Fibroblast of villous mesenchyme (primary cell): Measurements from ENCODE around the gene STRN3. TPM values are rescaled to one million over a fixed set of nuclear protein-coding genes. Genes with fewer than 3 reads are reported as not detected.
"Not testable (repeated sequence)": the region's sequence is repeated elsewhere in the genome, so short reads cannot be mapped to it uniquely, and the experiment has no call there.

Experiments used
- DNase-seq: peaks from one replicate; pipeline ENCODE4 v3.0.0-alpha.2; 2010; ENCODE audit warnings: low read depth
- H3K4me3 ChIP-seq: 2 replicates; pipeline ENCODE4 v1.5.1; 2011; ENCODE audit warnings: low read depth, mild to moderate bottlenecking, low read length
- CTCF ChIP-seq: IDR thresholded peaks from 2 replicates; pipeline ENCODE4 v1.5.1; 2012; ENCODE audit warnings: low read depth, mild to moderate bottlenecking, low read length; ENCODE audit not compliant: insufficient read depth
- total RNA-seq: library from RNA; depleted of rRNA; stranded (reverse); fragments of >200 nt; gene quantifications from 2 replicates; pipeline ENCODE4 v1.2.3, GENCODE V29; 2012

Gene STRN3
- total RNA-seq, 1 donor: 83.3 TPM

- no peak for DNase-seq
- H3K4me3 ChIP-seq: no peak overlapping the region
- TF ChIP-seq CTCF: no peak
Observed at GRCh38 chr14:31013841-31014240, 12.3 kb downstream of the STRN3 start.

GRCh38 chr14:31010935-31011334 is 15.2 kb downstream of the STRN3 start:
- no peak for TF ChIP-seq CTCF

GRCh38 chr14:31009836-31010574 is 16.2 kb downstream of the STRN3 start:
- H3K4me3 ChIP-seq: no peak overlapping the region
- no peak for TF ChIP-seq CTCF
- DNase-seq: no peak

More at GRCh38 chr14:31010935-31011334, 15.2 kb downstream of the STRN3 start:
- H3K4me3 ChIP-seq: no peak overlapping the region
- DNase-seq: no peak

GRCh38 chr14:31006703-31007102 is 19.5 kb downstream of the STRN3 start:
- no peak for DNase-seq
- H3K4me3 ChIP-seq: no peak overlapping the region
- no peak for TF ChIP-seq CTCF

GRCh38 chr14:31004007-31004406 is 22.2 kb downstream of the STRN3 start:
- not testable (repeated sequence) for H3K4me3 ChIP-seq, DNase-seq

GRCh38 chr14:31003284-31003683 is 22.9 kb downstream of the STRN3 start:
- DNase-seq: no peak
- no peak for TF ChIP-seq CTCF
- no peak overlapping the region for H3K4me3 ChIP-seq

- H3K4me3 ChIP-seq: no peak overlapping the region
- no peak for TF ChIP-seq CTCF
- DNase-seq: no peak
Observed at GRCh38 chr14:31001339-31001658, 24.9 kb downstream of the STRN3 start.
